GM12865 (cell line): ENCODE measurements around the gene ISLR2.
"Not testable (repeated sequence)": the region's sequence is repeated elsewhere in the genome, so short reads cannot be mapped to it uniquely, and the experiment has no call there.

Experiments
- DNase-seq: peaks from one replicate; pipeline ENCODE4 v3.0.0; 2010; ENCODE audit warnings: low read depth
- H3K4me3 ChIP-seq: 2 replicates; pipeline ENCODE4 v1.5.1; 2011; ENCODE audit warnings: mild to moderate bottlenecking, low read depth, low read length, control low read depth
- TF ChIP-seq, protein P1 (sequence below): IDR thresholded peaks from 2 replicates; pipeline ENCODE4 v1.5.1; 2011; ENCODE audit warnings: low read length, control low read depth, low read depth, inconsistent platforms; ENCODE audit not compliant: insufficient read depth; ENCODE audit errors: missing control alignments

The ISLR2 gene, protein sequence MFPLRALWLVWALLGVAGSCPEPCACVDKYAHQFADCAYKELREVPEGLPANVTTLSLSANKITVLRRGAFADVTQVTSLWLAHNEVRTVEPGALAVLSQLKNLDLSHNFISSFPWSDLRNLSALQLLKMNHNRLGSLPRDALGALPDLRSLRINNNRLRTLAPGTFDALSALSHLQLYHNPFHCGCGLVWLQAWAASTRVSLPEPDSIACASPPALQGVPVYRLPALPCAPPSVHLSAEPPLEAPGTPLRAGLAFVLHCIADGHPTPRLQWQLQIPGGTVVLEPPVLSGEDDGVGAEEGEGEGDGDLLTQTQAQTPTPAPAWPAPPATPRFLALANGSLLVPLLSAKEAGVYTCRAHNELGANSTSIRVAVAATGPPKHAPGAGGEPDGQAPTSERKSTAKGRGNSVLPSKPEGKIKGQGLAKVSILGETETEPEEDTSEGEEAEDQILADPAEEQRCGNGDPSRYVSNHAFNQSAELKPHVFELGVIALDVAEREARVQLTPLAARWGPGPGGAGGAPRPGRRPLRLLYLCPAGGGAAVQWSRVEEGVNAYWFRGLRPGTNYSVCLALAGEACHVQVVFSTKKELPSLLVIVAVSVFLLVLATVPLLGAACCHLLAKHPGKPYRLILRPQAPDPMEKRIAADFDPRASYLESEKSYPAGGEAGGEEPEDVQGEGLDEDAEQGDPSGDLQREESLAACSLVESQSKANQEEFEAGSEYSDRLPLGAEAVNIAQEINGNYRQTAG

DNA sequence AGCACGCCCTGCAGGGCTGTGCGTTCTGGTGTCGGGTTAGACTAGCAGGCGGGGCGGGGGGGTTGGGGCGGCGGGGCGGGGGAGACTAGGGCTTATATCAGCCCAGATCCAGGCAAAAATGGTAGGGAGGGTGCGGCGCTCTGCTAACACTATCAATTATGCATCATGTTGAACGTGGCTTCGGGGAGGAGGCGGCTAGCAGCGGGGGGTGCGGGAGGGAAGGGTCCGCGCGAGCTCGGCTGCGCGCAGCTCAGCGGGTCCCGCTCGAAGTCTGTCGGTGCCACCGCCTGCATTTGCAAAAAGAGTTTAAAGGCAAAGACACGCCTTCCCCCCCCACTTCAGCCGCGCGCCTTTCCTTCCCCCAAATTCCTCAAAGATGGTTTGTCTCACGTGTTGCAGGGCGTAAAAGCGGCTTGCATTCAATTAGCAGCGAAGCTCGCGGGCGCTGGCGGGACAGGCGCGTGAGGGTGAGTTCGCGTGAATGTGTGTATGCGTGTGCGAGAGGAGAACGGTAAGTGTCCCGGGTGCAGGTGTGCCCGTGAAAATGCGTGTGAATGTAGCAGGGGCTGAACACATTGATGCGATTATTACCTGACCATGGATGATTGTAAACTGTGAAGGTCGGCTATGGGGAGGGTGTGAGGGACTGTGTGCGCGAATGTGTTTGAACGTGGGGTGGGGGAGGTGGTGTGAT is at the start of gene ISLR2:
Gene ISLR2, plus strand, starts transcription at position 432 of the 694 bp plus-strand sequence. CDS start 2,169 bp downstream, outside the sequence.
- no peak for DNase-seq
- no peak within 1 kb of the TSS for H3K4me3 ChIP-seq
- TF ChIP-seq, protein P1, sequence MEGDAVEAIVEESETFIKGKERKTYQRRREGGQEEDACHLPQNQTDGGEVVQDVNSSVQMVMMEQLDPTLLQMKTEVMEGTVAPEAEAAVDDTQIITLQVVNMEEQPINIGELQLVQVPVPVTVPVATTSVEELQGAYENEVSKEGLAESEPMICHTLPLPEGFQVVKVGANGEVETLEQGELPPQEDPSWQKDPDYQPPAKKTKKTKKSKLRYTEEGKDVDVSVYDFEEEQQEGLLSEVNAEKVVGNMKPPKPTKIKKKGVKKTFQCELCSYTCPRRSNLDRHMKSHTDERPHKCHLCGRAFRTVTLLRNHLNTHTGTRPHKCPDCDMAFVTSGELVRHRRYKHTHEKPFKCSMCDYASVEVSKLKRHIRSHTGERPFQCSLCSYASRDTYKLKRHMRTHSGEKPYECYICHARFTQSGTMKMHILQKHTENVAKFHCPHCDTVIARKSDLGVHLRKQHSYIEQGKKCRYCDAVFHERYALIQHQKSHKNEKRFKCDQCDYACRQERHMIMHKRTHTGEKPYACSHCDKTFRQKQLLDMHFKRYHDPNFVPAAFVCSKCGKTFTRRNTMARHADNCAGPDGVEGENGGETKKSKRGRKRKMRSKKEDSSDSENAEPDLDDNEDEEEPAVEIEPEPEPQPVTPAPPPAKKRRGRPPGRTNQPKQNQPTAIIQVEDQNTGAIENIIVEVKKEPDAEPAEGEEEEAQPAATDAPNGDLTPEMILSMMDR, result no peak

DNA sequence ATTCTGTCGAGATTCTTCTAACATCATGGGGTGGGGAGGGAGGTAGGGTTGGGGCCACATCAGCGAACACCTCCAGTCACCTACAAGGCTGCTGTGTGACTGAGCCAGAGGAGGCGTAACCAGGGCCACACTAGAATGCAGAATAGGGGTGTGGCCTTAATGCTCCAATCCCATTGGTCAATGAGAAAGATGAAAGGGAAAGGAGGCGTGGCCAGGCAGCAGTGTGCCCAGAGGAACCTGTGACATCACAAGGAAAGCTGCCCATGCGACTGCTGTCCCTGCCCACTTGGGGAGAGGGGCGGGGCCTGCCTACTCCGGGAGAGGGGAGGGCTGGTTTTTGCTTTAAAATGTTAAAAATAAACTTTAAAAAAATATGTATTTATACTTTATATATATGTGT is 47.9 kb upstream of the ISLR2 start, which contains the start of gene GOLGA6A:
Gene GOLGA6A, minus strand, starts transcription at position 101 of the 400 bp plus-strand sequence. Its CDS starts 41 bp downstream, at position 60.
- not testable (repeated sequence) for DNase-seq, H3K4me3 ChIP-seq

DNA sequence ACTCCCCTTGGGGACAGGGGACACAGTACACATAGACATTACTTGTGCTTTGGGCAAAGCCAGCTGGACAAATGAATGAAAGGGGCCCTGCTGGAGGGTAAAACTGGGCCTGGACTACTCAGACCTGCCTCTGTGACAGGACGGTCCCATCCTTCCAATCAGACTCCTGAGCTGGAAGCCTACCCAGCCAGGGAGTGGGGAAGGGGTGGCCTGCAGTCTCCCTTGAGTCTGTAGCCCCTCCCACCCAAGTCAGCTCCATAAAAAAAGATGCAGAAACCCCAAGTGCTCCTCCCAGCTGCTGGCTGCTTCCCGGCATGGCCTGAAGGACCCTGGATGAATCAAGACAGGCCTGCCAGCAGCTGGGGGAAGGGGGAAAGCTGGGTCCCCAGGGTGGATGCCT is 35.8 kb upstream of the ISLR2 start:
- not testable (repeated sequence) for DNase-seq, H3K4me3 ChIP-seq

DNA sequence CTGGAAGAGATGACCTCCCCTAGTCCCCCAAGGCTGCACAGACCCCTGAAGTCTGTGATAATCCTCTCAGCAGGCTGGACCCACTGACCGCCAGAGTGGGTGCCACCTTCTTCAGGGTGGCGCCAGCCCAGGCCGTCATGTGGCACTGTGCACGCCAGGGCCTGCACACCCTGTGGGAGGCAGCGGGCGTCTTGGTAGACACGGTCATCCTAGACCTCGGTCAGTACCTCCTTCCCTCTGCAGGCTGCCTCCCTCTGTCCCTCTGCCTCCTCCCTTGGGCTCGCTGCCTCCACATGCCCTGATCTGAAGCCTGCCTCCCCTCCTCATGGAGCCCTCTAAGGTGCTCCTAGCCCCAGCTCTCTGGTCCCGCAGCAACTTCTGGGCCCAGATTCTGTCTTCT is 34.8 kb upstream of the ISLR2 start:
- not testable (repeated sequence) for DNase-seq, H3K4me3 ChIP-seq

DNA sequence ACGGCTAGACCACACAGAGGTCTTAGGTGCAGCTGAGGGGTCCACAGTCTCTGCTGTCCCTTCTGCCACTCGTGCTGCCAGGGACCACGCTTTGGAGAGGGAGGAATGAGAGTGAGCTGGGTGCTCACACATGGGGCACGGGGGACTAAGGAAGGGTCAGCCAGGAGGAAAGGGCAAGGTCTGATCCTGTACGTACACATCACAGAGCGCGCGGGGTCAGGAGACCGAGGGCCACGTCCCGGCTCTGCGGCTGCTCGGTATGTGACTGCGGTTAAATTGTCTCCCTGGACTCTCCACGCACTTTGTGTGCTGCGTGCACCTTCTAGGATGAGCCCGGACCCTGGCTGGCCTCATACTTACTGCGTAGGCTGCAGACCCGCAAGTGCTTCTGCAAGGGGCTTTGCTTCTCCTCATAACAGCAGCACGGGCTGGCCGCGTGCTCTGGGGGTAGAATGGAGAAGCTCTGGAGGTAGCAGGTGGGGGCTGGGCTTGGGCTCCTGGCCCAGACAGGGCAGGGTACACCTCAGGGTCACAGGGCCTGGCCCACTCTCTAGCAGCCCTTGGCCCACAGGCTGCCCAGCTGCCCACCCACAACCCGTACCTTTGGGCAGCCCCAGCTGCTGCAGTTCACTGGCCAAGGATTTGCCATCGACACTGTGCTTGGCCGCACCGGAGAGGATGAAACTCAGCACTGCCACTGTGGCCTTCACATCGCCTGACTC is 33.5 kb upstream of the ISLR2 start:
- H3K4me3 ChIP-seq, DNase-seq: not testable (repeated sequence)

DNA sequence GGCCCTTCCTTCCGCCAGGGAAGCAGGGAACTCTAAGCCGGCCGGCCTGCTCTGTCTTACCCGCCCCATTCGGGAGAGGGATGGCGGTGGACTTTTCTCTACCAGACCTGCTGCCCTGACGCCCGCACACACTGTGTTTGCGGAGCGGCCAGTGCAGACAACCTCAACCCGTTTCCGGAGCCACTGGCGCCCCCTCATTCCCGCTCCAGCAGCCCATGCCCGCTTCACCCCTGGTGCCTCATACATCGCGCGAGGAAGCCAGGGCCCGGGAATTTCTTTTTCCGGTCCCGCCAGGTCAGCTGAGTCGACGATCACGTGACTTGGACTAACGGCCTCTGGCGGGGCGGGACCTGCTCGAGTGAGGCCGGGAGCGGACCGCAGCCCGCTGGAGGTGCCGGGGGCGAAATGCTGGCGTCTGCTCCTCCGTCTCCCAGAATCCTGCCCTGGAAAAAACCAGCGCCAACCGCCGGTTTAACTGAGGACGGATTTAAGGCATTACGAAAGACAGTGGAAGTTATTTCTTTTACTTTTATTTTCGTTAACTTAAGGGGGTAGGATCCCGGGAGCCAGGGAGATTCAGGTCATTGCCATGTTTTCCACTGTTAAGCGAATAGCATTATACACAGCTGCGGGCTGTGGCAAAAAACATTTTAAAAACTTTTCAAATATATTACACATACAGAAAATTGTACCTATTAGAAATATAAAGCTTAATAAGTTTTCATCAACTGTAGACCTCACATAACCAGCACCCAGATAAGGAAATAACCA is 30.2 kb upstream of the ISLR2 start:
- H3K4me3 ChIP-seq, result peak overlapping the region; percentile 64
- DNase-seq, result peak; percentile 86

DNA sequence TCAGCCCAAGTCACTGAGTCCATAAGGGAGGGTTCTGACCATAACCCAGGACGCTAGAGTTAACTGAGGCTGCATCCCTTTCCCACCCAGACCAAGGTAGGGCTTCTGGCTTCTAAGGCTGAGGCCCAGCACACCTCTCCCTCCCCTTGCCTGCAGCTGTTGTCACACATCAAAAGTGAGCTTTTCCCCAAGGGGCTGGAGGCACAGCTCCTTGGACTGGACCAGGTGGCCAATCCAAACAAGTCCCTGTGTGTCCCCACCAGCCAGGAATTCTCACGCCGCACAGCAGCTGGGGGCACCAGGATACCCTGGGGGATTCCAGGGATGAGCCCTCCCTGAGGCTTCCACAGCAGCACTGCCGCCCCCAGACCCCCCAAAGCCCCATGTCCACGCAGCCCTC is 22.3 kb upstream of the ISLR2 start:
- DNase-seq, result no peak
- TF ChIP-seq, protein P1, result no peak
- H3K4me3 ChIP-seq, result no peak overlapping the region

DNA sequence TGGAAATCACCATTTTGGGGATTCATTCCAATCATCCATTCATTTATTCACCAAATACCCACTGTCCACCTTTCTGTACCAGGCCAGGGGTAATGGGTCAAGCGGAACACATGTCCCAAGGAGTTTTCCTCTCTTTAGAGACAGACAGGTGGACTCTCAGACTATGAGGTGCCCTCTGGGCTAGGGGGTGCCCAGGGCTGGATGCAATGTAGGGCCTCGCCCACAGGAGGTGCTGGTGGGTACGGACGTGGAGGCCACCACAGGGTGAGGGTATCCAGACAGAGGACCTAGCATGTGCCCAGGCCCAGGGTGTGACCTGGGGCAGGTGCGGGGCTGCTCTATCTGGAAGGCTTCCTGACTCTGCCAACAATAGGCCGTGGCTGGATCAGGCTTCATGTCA is 21.8 kb upstream of the ISLR2 start:
- TF ChIP-seq, protein P1, result peak; percentile 32
- H3K4me3 ChIP-seq, DNase-seq: not testable (repeated sequence)

DNA sequence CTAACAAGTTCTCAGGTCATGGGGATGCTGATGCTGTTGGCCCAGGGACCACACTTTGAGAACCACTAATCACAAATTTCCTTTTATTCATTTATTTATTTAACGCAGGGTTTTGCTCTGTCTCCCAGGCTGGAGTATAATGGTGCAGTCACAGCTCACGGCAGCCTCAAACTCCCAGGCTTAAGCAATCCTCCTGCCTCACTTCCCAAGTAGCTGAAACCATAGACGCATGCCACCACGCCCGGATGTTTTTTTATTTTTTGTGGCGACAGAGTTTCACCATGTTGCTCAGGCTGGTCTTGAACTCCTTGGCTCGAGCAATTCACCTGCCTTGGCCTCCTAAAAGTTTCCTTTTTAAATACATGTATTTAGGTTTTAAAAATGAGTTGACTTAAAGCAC is 20.7 kb upstream of the ISLR2 start:
- TF ChIP-seq, protein P1, result no peak
- DNase-seq, result no peak

More for the DNA sequence above, 20.7 kb upstream of the ISLR2 start:
- no peak overlapping the region for H3K4me3 ChIP-seq
